Neural cell (in vitro differentiated cells): Measurements from ENCODE around the gene NINL. TPM values are rescaled to one million over a fixed set of nuclear protein-coding genes. Genes with fewer than 3 reads are reported as not detected.

Experiments used
- H2AFZ ChIP-seq: fragments of 200-600, 300-800 bp; sonication (generic), shearing (Covaris generic); 2 replicates; pipeline ENCODE4 v1.6.0; 2014; ENCODE audit warnings: low read depth, mild to moderate bottlenecking, antibody characterized with exemption, low read length, moderate library complexity
- H3F3A ChIP-seq: fragments of 200-600 bp; shearing (Covaris generic); 2 replicates; pipeline ENCODE4 v1.6.1; 2016; ENCODE audit warnings: mild to moderate bottlenecking, moderate library complexity, mixed read lengths, antibody characterized with exemption, low read length; ENCODE audit not compliant: insufficient read depth, poor library complexity, severe bottlenecking
- H3K27ac ChIP-seq: fragments of 200-600, 300-800 bp; sonication (generic), shearing (Covaris generic); 2 replicates; pipeline ENCODE4 v1.5.1; 2014; ENCODE audit warnings: mild to moderate bottlenecking, low read length, moderate library complexity
- H3K27me3 ChIP-seq: fragments of 300-800, 200-600 bp; sonication (generic), shearing (Covaris generic); 2 replicates; pipeline ENCODE4 v1.6.0; 2014; ENCODE audit warnings: mild to moderate bottlenecking, low read depth, low read length, moderate library complexity; ENCODE audit not compliant: insufficient read depth
- H3K36me3 ChIP-seq: fragments of 300-800, 200-600 bp; sonication (generic), shearing (Covaris generic); 2 replicates; pipeline ENCODE4 v1.5.1; 2014; ENCODE audit warnings: mild to moderate bottlenecking, antibody characterized with exemption, low read length, moderate library complexity; ENCODE audit not compliant: insufficient read depth
- H3K4me2 ChIP-seq: fragments of 300-800, 200-600 bp; sonication (generic), shearing (Covaris generic); 2 replicates; pipeline ENCODE4 v1.6.0; 2014; ENCODE audit warnings: mild to moderate bottlenecking, low read length
- H3K4me3 ChIP-seq: fragments of 300-800, 200-600 bp; sonication (generic), shearing (Covaris generic); 2 replicates; pipeline ENCODE4 v1.5.1; 2014; ENCODE audit warnings: mild to moderate bottlenecking, low read length, moderate library complexity
- H3K79me2 ChIP-seq: fragments of 200-600 bp; shearing (Covaris generic); replicated peaks from 2 replicates; pipeline ENCODE4 v1.6.0; 2014; ENCODE audit warnings: mild to moderate bottlenecking, low read length, moderate library complexity; ENCODE audit not compliant: insufficient read depth
- H3K9ac ChIP-seq: fragments of 300-800, 200-600 bp; sonication (generic), shearing (Covaris generic); 2 replicates; pipeline ENCODE4 v1.6.1; 2016; ENCODE audit warnings: mild to moderate bottlenecking, low read length, mixed read lengths
- H3K9me2 ChIP-seq: fragments of 200-600 bp; shearing (Covaris generic); 2 replicates; pipeline ENCODE4 v1.6.1; 2016; ENCODE audit warnings: mild to moderate bottlenecking, low read length, mixed read lengths; ENCODE audit not compliant: insufficient read depth
- H3K9me3 ChIP-seq: fragments of 200-600, 300-800 bp; sonication (generic), shearing (Covaris generic); 2 replicates; pipeline ENCODE4 v1.6.1; 2016; ENCODE audit warnings: mild to moderate bottlenecking, mixed run types, low read length, moderate library complexity, mixed read lengths
- H4K20me1 ChIP-seq: fragments of 200-600 bp; shearing (Covaris generic); 2 replicates; pipeline ENCODE4 v1.6.1; 2016; ENCODE audit warnings: mild to moderate bottlenecking, mixed run types; ENCODE audit not compliant: insufficient read depth
- CTCF ChIP-seq: fragments of 450-650 bp; IDR thresholded peaks from 2 replicates; pipeline ENCODE4 v1.5.1; 2014; ENCODE audit warnings: antibody characterized with exemption, mild to moderate bottlenecking, moderate library complexity; ENCODE audit not compliant: poor library complexity, severe bottlenecking
- EP300 ChIP-seq: fragments of 450-650 bp; conservative IDR thresholded peaks from 2 replicates; pipeline ENCODE4 v1.6.1; 2014; ENCODE audit warnings: antibody characterized with exemption, mild to moderate bottlenecking, moderate library complexity; ENCODE audit not compliant: poor library complexity, severe bottlenecking
- EZH2 ChIP-seq: fragments of 200-600, 300-800 bp; shearing (Covaris generic), sonication (generic); IDR thresholded peaks from 2 replicates; pipeline ENCODE4 v1.6.1; 2014; ENCODE audit warnings: antibody characterized with exemption, low read length, borderline replicate concordance, mild to moderate bottlenecking; ENCODE audit not compliant: insufficient read depth, poor library complexity, severe bottlenecking
- MXI1 ChIP-seq: fragments of 450-650 bp; conservative IDR thresholded peaks from 2 replicates; pipeline ENCODE4 v1.6.1; 2014; ENCODE audit warnings: antibody characterized with exemption, mild to moderate bottlenecking; ENCODE audit not compliant: poor library complexity, severe bottlenecking
- POLR2AphosphoS5 ChIP-seq: IDR thresholded peaks from 2 replicates; pipeline ENCODE4 v1.6.1; 2012
- RAD21 ChIP-seq: fragments of 450-650 bp; conservative IDR thresholded peaks from 2 replicates; pipeline ENCODE4 v1.6.1; 2014; ENCODE audit warnings: antibody characterized with exemption, mild to moderate bottlenecking, moderate library complexity
- REST ChIP-seq: IDR thresholded peaks from 2 replicates; pipeline ENCODE4 v1.6.1; 2012; ENCODE audit warnings: borderline replicate concordance
- SMC3 ChIP-seq: fragments of 450-650 bp; conservative IDR thresholded peaks from 2 replicates; pipeline ENCODE4 v1.6.1; 2014; ENCODE audit warnings: antibody characterized with exemption, mild to moderate bottlenecking, moderate library complexity; ENCODE audit not compliant: poor library complexity
- TAF1 ChIP-seq: IDR thresholded peaks from 2 replicates; pipeline ENCODE4 v1.6.1; 2012; ENCODE audit warnings: low read depth
- polyA plus RNA-seq: library from polyadenylated mRNA; depleted of rRNA; stranded (reverse); fragments of >200 nt; gene quantifications from 2 replicates; pipeline ENCODE4 v1.2.3, GENCODE V29; 2014

Gene NINL
- polyA plus RNA-seq, 1 donor from 2014 or later: 49.6 TPM

DNA sequence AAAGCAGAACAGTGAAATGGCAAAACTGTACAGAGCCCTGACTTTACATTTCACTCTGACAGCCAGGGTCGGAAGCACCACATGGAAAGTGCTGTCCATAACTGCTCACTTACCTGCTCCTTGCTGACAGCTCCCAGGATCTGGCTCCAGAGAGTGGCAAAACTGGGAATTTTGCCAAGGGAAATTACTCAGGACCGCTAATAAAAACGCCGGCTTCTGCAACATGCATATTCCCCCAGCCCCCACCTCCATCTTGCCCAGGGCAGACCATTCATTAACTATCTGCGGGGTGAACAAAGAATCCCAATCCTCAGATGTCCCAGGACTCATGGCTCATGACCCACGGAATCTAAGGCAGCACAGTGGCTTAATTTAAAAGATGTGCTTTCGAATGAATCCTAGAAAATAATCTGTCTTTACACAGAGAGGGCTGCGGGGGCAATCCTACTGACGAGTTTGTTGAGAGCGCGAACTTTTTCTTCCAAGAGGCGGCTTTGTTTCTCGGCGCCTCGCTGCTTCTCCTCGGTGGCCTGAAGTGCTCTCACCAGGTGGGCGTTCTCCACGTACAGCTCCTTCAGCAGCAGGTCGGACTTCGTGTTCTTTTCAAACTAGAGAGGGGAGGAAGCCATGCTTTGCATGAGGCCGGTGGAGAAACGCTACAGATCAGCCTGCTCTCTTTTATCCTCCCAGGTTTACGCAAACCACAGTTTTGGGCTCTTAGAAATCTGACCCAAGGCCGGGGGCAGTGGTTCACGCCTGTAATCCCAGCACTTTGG lies 132.1 kb downstream of the NINL start:
- no peak overlapping the region for H2AFZ ChIP-seq
- no peaks in the 10 kb centered on the region for H3K79me2 ChIP-seq

DNA sequence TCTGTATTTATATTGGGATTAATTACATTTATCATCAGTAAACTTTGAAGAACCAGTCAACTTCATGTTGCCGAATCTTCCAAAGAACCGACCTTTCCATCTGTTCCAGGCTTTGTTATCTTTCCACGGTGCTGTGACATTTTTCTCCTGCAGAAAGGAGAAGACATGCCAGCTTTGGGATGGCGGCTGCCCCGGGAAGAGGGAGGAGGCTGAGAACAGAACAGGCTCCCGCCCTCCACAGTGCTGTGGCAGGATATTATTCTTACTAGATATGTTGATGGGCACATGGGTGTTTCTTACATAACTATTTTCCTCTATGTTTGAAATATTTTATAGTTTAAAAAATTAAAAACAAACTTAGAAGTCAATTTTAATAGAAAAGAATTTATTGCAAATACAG lies 133.0 kb downstream of the NINL start:
- Histone ChIP-seq H3K4me3 (no peak overlapping the region), H4K20me1 (no peaks in the 10 kb centered on the region), H3K9me3 (no peaks in the 10 kb centered on the region), H3K9ac (no peak overlapping the region), H3K27me3 (no peaks in the 10 kb centered on the region), H2AFZ (no peak overlapping the region), H3F3A (no peaks in the 10 kb centered on the region), H3K79me2 (no peaks in the 10 kb centered on the region), H3K9me2 (no peaks in the 10 kb centered on the region), H3K27ac (no peak overlapping the region), H3K36me3 (no peaks in the 10 kb centered on the region), H3K4me2 (no peak overlapping the region)
- TF ChIP-seq SMC3: no peak
- no peak for TF ChIP-seq POLR2AphosphoS5
- TF ChIP-seq EZH2: no peak
- no peak for TF ChIP-seq CTCF
- TF ChIP-seq TAF1: no peak
- no peak for TF ChIP-seq RAD21
- no peak for TF ChIP-seq MXI1
- TF ChIP-seq EP300: no peak

More for the DNA sequence above, 132.1 kb downstream of the NINL start:
- H3K36me3 ChIP-seq: no peaks in the 10 kb centered on the region
- TF ChIP-seq POLR2AphosphoS5 (no peak), REST (no peak), CTCF (no peak), EP300 (no peak), SMC3 (no peak), RAD21 (no peak), TAF1 (no peak), EZH2 (no peak), MXI1 (no peak)
- no peaks in the 10 kb centered on the region for H3K9me2 ChIP-seq
- no peaks in the 10 kb centered on the region for H3K9me3 ChIP-seq
- no peak overlapping the region for H3K27ac ChIP-seq
- H3F3A ChIP-seq: no peaks in the 10 kb centered on the region
- H3K9ac ChIP-seq: no peak overlapping the region
- no peaks in the 10 kb centered on the region for H4K20me1 ChIP-seq
- H3K4me3 ChIP-seq: no peak overlapping the region
- no peaks in the 10 kb centered on the region for H3K27me3 ChIP-seq
- no peak overlapping the region for H3K4me2 ChIP-seq
